ENCODE data around the gene RRP1. TPM values are rescaled to one million over a fixed set of nuclear protein-coding genes. Genes with fewer than 3 reads are reported as not detected.

The RRP1 gene
- total RNA-seq, 1 experiment from 2014 or later = 76.7 TPM

- Mint-ChIP-seq H3K27me3 (ENCODE audit: low read depth) (peaks cover 12% of the 10 kb centered on the region), H3K4me1 (peaks cover 2 to 4% of the 10 kb centered on the region in 2 experiments; a peak in 2 of 4 replicates), H3K4me3 (no peak overlapping the region; a peak in 1 of 5 replicates), H3K36me3 (ENCODE audit: insufficient read depth in 1 of 3, low read depth in 3 of 3) (no peaks in the 10 kb centered on the region), H3K9me3 (no peaks in the 10 kb centered on the region; a peak in 1 of 5 replicates), H3K27ac (no peak overlapping the region)
- H3K79me2 ChIP-seq (ENCODE audit: insufficient read depth, low read length) = no peaks in the 10 kb centered on the region
- no peak overlapping the region for H2AK5ac ChIP-seq (ENCODE audit: insufficient read length, low read length)
- H3T11ph ChIP-seq (ENCODE audit: low read length) = no peak overlapping the region
- no peak overlapping the region for H4K5ac ChIP-seq (ENCODE audit: insufficient read length, low read depth, low read length)
- H4K91ac ChIP-seq (ENCODE audit: insufficient read length, low read depth, low read length) = no peak overlapping the region
- no peak overlapping the region for H2BK15ac ChIP-seq (ENCODE audit: low read depth, low read length)
- H3K23ac ChIP-seq (ENCODE audit: insufficient read length, low read depth, low read length) = no peak overlapping the region
- no peak for DNase-seq
- H3K56ac ChIP-seq (ENCODE audit: insufficient read length, low read depth, low read length) = no peak overlapping the region
- no peaks in the 10 kb centered on the region for H3K4me1 ChIP-seq (ENCODE audit: insufficient read depth, low read length)
- no peak overlapping the region for H3K9ac ChIP-seq (ENCODE audit: extremely low read depth, insufficient read length, low read length)
- no peaks in the 10 kb centered on the region for H3K79me1 ChIP-seq (ENCODE audit: insufficient read depth, low read depth, low read length, poor library complexity, severe bottlenecking)
- no peak overlapping the region for H2BK120ac ChIP-seq (ENCODE audit: low read depth, low read length, poor library complexity, severe bottlenecking)
- H4K20me1 ChIP-seq (ENCODE audit: control insufficient read depth, insufficient read depth, insufficient read length) = no peaks in the 10 kb centered on the region
- no peak overlapping the region for H4K8ac ChIP-seq (replicated peaks; ENCODE audit: insufficient read length, low read depth, low read length)
- H3K23me2 ChIP-seq (ENCODE audit: insufficient read length, low read depth, low read length, poor library complexity, severe bottlenecking) = no peaks in the 10 kb centered on the region
- H3K27ac ChIP-seq (ENCODE audit: insufficient read length, low read depth, low read length) = no peak overlapping the region
- H3K4ac ChIP-seq (ENCODE audit: low read depth, low read length) = no peak overlapping the region
- no peak overlapping the region for H2BK12ac ChIP-seq (ENCODE audit: insufficient read length, low read depth, low read length)
- no peak for TF ChIP-seq CTCF (conservative IDR thresholded peaks at IDR 0.05)
- no peaks in the 10 kb centered on the region for H3K9me3 ChIP-seq (ENCODE audit: control insufficient read depth, low read depth, low read length)
- H2AFZ ChIP-seq (ENCODE audit: low read length) = no peak overlapping the region
- H2BK20ac ChIP-seq (ENCODE audit: low read depth, low read length, poor library complexity, severe bottlenecking) = no peak overlapping the region
- no peaks in the 10 kb centered on the region for H3K27me3 ChIP-seq (ENCODE audit: insufficient read depth, low read length)
- no peak overlapping the region for H3K18ac ChIP-seq (ENCODE audit: insufficient read length, low read depth, low read length)
- WGBS (ENCODE audit: extremely low coverage, insufficient read length, low lambda C conversion rate) = no CpG with 5 or more reads among the region's 13 CpGs
- H3K4me2 ChIP-seq (ENCODE audit: insufficient read depth, insufficient read length, low read length) = no peak overlapping the region
- H3K14ac ChIP-seq (ENCODE audit: insufficient read depth, low read length) = no peak overlapping the region; the same call in 1 of the 2 replicates
- no peak overlapping the region for H2BK5ac ChIP-seq (ENCODE audit: insufficient read length, low read length)
Measured at GRCh38 chr21:43849532-43850299, 60.3 kb downstream of the RRP1 start.

Data from H9 (cell line).